ENCODE data around the gene ACAT2.
A peak's percentile ranks its signal among the peaks of the same experiment; 100 is the strongest.
"Not testable (repeated sequence)": the region's sequence is repeated elsewhere in the genome, so short reads cannot be mapped to it uniquely, and the experiment has no call there.

The ACAT2 gene

DNA sequence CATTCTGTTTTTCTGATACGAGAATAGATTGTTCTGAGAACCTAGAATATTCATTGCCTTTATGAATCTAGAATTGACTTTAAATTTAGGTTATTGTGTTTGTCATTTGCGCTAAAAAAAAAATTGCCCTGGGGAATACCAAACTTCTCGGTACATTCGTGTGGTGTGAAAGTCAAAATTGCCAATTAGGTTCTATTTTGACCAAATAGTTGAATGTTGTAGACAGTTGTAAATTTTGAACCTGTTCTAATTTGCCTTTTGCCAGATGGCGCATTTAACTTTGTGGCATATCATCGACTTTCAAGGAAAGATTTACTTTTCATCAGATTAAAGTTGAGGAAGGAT is 31.5 kb upstream of the ACAT2 start:
- no peak for DNase-seq (ENCODE audit: low read depth in 3 of 3)

DNA sequence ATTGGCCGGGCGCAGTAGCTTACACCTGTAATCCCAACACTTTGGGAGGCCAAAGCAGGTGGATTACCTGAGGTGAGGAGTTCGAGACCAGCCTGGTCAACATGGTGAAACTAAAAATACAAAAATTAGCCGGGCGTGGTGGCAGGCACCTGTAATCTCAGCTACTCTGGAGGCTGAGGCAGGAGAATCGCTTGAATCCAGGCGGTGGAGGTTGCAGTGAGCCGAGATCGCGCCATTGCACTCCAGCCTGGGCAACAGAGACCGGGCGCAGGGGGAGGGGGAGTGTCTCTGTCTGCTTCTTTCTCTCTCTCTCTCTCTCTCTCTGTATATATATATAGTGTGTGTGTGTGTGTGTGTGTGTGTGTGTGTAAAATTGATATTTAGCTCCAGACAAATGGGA is 29.3 kb upstream of the ACAT2 start:
- DNase-seq (ENCODE audit: low read depth in 3 of 3), result not testable (repeated sequence)

DNA sequence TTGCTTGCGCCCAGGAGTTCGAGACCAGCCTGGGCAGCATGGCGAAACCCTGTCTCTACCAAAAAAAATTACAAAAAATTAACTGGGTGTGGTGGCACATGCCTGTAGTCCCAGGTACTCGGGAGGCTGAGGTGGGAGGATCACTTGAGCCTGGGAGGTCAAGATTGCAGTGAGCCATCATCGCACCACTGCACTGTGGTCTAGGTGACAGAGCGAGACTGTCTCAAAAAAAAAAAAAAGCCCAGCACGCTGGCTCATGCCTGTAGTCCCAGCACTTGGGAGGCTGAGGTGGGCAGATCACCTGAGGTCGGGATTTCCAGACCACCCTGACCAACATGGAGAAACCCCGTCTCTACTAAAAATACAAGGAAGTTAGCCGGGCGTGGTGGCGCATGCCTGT is 28.4 kb upstream of the ACAT2 start:
- DNase-seq (ENCODE audit: low read depth in 3 of 3), result not testable (repeated sequence)

DNA sequence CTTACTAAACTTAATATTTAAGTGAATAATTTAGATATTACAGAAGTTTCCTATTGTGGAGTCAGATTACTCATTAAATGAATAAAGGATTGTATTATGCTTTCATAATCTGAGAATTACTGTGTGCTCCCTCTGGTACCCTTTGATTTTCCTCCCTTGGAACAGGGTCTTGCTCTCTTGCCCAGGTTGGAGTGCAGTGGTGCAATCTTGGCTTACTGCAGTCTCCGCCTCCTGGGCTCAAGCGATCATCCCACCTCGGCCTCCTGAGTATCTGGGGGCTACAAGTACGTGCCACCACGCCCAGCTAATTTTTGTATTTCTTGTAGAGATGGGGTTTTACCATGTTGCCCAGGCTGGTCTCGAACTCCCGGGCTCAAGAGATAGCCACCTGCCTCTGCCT is 24.9 kb upstream of the ACAT2 start:
- DNase-seq (ENCODE audit: low read depth in 3 of 3), result no peak

GRCh38 chr6:159739341-159739740 is 22.5 kb upstream of the ACAT2 start:
- DNase-seq (ENCODE audit: low read depth in 3 of 3), result no peak

DNA sequence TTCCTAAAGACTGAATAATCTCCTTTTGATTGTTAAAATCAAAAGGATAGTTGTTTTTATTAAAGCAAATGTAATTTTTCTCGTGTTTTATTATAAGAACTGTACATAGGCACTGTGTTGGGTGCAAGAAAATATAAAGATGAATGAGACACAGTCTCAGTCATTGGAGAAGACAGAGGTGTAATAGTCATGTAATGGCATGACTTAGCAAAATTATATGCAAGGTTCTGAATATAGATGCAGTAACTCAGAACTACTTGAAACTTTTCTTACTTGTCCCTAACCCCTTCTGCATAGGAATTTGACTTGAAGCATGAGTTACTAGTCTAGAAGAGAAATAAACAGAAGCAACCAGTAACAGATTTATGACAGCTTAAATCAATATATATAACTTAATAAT is 19.7 kb upstream of the ACAT2 start:
- no peak for DNase-seq (ENCODE audit: low read depth in 3 of 3)

- no peak for DNase-seq (ENCODE audit: low read depth in 3 of 3)
These were observed 16.8 kb upstream of the ACAT2 start for GRCh38 chr6:159745081-159745480.

- DNase-seq (ENCODE audit: low read depth in 3 of 3), result no peak
These were observed 15.1 kb upstream of the ACAT2 start for GRCh38 chr6:159746759-159747158.

DNA sequence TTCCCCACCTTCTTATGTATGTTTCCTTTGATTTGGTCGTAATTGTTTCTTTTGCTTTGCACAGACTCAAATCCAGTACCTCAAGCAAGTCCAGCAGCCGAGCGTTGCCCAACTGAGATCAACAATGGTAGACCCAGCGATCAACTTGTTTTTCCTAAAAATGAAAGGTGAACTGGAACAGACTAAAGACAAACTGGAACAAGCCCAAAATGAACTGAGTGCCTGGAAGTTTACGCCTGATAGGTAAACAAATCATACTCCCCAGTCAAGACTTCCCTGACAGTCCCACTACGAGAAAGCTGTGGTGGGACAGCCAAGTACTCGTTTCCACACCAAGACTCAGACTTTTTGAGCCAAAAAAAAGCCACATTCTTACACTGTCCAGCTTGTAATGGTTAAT is 13.7 kb upstream of the ACAT2 start:
- not testable (repeated sequence) for DNase-seq (ENCODE audit: low read depth in 3 of 3)

DNA sequence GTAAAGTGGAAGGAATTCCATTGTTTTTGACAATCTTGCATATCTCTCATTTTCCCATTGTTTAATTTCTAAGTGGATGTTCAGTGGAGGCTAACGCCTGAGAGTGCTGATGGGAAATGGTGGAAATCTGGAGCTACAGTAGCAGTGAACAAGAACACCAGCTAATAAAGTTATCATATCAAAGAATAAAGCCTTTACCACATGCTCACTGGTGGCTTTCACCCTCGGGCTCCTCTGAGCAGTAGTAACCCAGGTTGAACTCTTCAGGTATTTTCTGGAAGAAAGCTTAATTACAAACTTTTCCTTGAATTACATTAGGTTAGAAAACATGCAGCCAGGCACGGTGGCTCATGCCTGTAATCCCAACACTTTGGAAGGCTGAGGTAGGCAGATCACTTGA is 10.4 kb upstream of the ACAT2 start:
- DNase-seq (ENCODE audit: low read depth in 3 of 3), result no peak

DNA sequence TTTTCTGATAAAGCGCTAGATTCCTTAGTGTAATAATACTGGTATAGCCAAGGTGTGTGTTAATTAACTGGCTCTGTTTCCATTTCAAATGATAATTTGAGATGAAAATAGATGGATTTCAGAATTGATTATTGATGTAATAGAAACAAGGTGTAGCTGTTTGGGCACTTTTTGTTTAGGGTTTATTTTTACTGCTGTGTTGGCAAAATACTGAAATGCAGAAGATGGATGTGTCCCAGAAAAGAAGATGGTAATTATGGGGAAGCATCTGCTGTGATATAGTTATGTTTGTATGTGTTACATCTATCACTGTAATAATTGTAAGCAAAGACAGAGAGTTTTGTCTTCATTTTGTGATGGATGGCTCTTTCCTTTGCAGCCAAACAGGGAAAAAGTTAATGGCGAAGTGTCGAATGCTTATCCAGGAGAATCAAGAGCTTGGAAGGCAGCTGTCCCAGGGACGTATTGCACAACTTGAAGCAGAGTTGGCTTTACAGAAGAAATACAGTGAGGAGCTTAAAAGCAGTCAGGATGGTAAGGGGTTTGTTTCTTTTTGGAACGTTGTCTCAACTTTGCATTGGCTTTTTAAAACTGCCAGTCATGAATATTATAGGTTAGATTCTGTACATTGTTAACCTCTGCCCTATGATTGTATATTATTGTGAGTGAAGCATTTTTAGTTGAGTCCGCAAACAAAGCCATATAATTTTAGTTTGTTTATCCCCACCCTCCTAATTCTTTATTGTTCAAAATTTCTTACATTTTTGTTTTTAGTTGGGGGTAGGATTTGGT is 8.6 kb upstream of the ACAT2 start:
- no peak for DNase-seq (ENCODE audit: low read depth in 3 of 3)

- no peak for DNase-seq (ENCODE audit: low read depth in 3 of 3)
These were observed 7.4 kb upstream of the ACAT2 start for GRCh38 chr6:159754401-159754800.

DNA sequence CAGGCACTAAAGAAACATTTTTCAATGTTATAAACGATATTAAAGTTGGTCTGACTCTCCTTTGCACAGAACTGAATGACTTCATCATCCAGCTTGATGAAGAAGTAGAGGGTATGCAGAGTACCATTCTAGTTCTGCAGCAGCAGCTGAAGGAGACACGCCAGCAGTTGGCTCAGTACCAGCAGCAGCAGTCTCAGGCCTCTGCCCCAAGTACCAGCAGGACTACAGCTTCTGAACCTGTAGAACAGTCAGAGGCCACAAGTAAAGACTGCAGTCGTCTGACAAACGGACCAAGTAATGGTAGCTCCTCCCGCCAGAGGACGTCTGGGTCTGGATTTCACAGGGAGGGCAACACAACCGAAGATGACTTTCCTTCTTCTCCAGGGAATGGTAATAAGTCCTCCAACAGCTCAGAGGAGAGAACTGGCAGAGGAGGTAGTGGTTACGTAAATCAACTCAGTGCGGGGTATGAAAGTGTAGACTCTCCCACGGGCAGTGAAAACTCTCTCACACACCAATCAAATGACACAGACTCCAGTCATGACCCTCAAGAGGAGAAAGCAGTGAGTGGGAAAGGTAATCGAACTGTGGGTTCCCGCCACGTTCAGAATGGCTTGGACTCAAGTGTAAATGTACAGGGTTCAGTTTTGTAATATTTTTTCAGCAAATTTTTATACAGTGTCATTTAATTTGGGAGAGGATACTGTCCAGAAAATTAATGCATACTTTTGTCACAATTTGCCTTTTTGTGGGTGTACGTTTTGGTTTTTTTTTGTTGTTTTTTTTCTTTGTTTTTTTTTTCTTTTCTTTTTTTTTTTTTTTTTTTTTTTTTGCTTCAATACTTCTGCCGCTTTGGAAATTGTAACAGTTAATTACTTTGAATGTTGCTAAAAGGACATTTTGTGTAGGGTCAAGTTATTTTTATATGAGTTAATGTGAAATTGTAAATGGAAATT is 6.6 kb upstream of the ACAT2 start:
- no peak for DNase-seq (ENCODE audit: low read depth in 3 of 3)

GRCh38 chr6:159756508-159756907 is 5.3 kb upstream of the ACAT2 start:
- no peak for DNase-seq (ENCODE audit: low read depth in 3 of 3)

DNA sequence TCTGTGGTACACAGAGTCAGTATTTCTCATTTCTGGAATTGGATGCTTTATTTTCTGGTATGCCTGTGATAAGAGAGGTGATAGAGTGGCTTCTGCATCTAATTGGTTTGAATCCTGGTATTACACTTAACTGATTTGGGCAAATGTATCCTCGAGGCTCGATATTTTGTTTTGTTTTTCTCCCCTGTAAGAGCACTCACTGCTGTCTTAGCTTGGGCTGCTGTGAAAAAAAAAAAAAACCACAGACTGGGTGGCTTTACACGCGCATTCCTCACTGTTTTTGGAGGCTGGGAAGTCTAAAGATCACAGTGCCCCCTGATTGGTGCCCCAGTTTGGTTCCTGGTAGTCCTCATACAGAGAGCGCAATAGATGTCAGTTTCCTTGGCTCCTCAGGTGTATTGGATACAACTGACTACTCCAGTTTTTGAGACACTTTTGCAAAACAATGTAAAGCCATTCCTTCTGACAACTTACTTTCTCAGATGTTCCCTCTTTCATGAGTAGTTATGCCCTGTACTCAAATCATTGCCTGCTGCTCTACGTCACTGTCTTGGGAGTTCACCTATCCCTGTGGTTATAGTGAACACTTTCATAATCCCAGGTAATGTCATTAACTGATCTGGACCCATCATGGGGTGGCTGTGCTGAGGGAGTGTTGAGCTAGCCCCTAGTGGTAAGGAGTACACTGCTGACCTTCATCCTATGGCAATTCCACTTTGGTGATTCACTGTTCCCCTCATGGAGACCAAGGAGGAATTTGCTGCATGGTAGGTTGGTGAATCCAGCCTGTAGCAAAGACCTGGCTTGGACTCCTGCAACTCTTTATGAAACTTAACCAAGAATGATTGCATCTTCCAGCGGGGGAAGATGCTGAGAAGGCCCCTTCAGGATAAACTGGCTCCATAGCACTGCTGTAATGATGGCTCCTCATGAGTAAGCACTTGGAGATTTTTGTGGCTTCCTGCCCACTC is 3.5 kb upstream of the ACAT2 start:
- no peak for DNase-seq (ENCODE audit: low read depth in 3 of 3)

DNA sequence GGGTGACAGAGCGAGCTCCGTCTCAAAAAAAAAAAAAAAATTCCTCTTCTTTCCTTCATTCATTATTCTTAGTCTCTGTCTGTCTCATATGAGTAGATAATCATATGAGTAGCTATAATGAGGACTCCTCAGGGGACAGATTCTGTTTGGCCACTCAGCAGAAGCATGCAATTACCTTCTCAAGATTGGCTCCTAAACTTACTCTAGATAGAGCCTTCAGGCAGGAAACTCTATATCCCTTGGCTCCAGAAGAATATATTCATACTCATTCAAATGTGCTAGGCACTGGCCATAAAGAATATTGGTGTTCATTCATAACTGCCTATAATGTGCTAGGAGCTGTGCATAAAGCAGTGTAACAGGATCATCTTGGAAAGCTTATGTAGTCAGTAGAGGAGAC is 2.2 kb upstream of the ACAT2 start:
- DNase-seq (ENCODE audit: low read depth in 3 of 3), result no peak

- no peak for DNase-seq (ENCODE audit: low read depth in 3 of 3)
These were observed 1.2 kb upstream of the ACAT2 start for GRCh38 chr6:159760602-159761057.

GRCh38 chr6:159761129-159761872 is 544 bp upstream of the ACAT2 start:
- peak in 2 of 3 experiments; percentile 11 to 17 for DNase-seq (ENCODE audit: low read depth in 3 of 3)

- no peak for DNase-seq (ENCODE audit: low read depth in 3 of 3)
These were observed 942 bp downstream of the ACAT2 start for GRCh38 chr6:159762681-159763293.

DNA sequence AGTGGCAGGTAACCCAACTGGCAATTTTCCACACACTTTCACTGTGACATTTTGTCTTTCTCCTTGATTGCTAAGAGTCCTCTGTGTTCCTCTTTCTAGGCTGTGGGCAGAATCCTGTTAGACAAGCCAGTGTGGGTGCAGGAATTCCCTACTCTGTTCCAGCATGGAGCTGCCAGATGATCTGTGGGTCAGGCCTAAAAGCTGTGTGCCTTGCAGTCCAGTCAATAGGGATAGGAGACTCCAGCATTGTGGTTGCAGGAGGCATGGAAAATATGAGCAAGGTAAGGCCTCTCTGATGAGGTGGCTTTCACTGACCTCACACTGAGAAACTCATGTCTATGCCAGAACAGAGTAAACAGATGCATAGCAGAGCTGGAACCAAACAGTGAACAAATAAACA is 5.1 kb downstream of the ACAT2 start:
- no peak for DNase-seq (ENCODE audit: low read depth in 3 of 3)

DNA sequence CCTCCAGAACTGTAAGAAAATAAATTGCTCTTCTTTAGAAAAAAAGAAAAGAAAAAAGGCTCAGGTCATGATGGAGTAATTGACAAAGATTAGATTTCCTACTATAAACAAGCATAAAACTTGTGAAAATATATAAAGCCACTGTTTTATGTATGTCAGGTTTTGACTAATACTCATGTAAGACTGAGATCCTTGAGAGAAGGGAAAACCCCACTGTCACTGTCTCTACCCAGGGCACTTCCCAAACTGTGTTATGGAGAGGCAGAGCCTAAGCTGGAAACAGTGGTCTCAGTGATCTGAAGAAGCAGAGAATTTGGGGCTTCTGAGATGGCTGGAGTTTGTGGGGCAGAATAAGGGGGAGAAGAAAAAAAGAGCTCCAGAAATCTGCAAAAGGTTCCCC is 7.6 kb downstream of the ACAT2 start:
- DNase-seq (ENCODE audit: low read depth in 3 of 3), result no peak
